ENCODE data around the gene DYNLT2B.
"Not testable (repeated sequence)": the region's sequence is repeated elsewhere in the genome, so short reads cannot be mapped to it uniquely, and the experiment has no call there.

DYNLT2B gene

GRCh38 chr3:196354132-196354531 lies 36.1 kb upstream of the DYNLT2B start:
- H3K4me3 ChIP-seq (replicated peaks; ENCODE audit: low read depth, low read length) = no peak overlapping the region
- DNase-seq (ENCODE audit: low read depth) = no peak
- no peak for TF ChIP-seq CTCF (IDR thresholded peaks at IDR 0.05; ENCODE audit: low read length, missing control alignments)

- no peak for TF ChIP-seq CTCF (IDR thresholded peaks at IDR 0.05; ENCODE audit: low read length, missing control alignments)
- no peak overlapping the region for H3K4me3 ChIP-seq (replicated peaks; ENCODE audit: low read depth, low read length)
- DNase-seq (ENCODE audit: low read depth) = no peak
Observed at GRCh38 chr3:196351541-196351940, 33.5 kb upstream of the DYNLT2B start.

- H3K4me3 ChIP-seq (replicated peaks; ENCODE audit: low read depth, low read length) = no peak overlapping the region
- TF ChIP-seq CTCF (IDR thresholded peaks at IDR 0.05; ENCODE audit: low read length, missing control alignments) = no peak
- no peak for DNase-seq (ENCODE audit: low read depth)
Observed at GRCh38 chr3:196350067-196350466, 32.0 kb upstream of the DYNLT2B start.

GRCh38 chr3:196348698-196349097 lies 30.7 kb upstream of the DYNLT2B start:
- no peak overlapping the region for H3K4me3 ChIP-seq (replicated peaks; ENCODE audit: low read depth, low read length)
- no peak for DNase-seq (ENCODE audit: low read depth)
- TF ChIP-seq CTCF (IDR thresholded peaks at IDR 0.05; ENCODE audit: low read length, missing control alignments) = no peak

GRCh38 chr3:196344663-196345062 lies 26.6 kb upstream of the DYNLT2B start:
- no peak overlapping the region for H3K4me3 ChIP-seq (replicated peaks; ENCODE audit: low read depth, low read length)
- no peak for DNase-seq (ENCODE audit: low read depth)
- no peak for TF ChIP-seq CTCF (IDR thresholded peaks at IDR 0.05; ENCODE audit: low read length, missing control alignments)

GRCh38 chr3:196343917-196344316 lies 25.9 kb upstream of the DYNLT2B start:
- not testable (repeated sequence) for DNase-seq (ENCODE audit: low read depth); H3K4me3 ChIP-seq (replicated peaks; ENCODE audit: low read depth, low read length)

- no peak for TF ChIP-seq CTCF (IDR thresholded peaks at IDR 0.05; ENCODE audit: low read length, missing control alignments)
- H3K4me3 ChIP-seq (replicated peaks; ENCODE audit: low read depth, low read length) = no peak overlapping the region
- DNase-seq (ENCODE audit: low read depth) = peak; percentile 62
Observed at GRCh38 chr3:196341137-196341536, 23.1 kb upstream of the DYNLT2B start.

GRCh38 chr3:196340466-196340865 lies 22.4 kb upstream of the DYNLT2B start:
- no peak for DNase-seq (ENCODE audit: low read depth)
- H3K4me3 ChIP-seq (replicated peaks; ENCODE audit: low read depth, low read length) = no peak overlapping the region
- TF ChIP-seq CTCF (IDR thresholded peaks at IDR 0.05; ENCODE audit: low read length, missing control alignments) = no peak

Measured in fibroblast of pulmonary artery (primary cell).